GM19099 (cell line): Measurements from ENCODE around the gene MSI2.

ENCODE experiments used
- POLR2A ChIP-seq: IDR thresholded peaks from 3 replicates; pipeline ENCODE4 v1.6.1; 2011; ENCODE audit warnings: low read depth; ENCODE audit not compliant: insufficient read length; ENCODE audit errors: extremely low read depth

MSI2 gene

DNA sequence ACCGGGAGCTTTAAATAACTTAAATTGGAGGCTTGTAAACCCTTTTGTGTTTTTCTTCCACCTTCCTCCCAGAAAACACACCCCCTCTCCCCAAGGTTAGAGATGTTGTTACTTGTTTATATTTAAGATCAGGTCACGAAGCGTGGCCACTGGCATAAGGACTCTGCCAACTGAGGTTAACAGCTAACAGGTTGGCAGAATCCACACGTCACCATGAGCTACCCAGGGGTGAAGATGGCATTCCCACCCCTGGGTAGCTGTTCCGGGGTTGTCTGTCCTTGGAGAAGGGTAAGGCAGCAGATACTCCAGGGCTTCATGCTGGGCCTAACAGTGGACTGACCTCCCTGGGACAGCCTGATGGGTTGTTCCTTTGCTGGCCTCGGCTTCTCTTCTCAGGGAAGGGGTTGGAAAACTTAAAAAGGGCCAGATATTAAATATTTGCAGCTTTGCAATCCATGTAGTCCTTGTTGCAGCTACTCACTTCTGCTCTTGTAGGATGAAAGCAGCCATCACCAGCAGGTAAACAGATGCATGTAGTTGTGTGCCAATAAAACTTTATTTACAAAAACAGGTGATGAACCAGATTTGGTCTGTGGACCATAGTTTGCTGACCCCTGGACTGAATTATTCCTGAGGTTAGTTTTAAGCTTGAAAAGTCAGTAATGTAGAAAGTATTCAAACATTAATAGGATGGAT lies 148.6 kb downstream of the MSI2 start:
- no peak for TF ChIP-seq POLR2A

DNA sequence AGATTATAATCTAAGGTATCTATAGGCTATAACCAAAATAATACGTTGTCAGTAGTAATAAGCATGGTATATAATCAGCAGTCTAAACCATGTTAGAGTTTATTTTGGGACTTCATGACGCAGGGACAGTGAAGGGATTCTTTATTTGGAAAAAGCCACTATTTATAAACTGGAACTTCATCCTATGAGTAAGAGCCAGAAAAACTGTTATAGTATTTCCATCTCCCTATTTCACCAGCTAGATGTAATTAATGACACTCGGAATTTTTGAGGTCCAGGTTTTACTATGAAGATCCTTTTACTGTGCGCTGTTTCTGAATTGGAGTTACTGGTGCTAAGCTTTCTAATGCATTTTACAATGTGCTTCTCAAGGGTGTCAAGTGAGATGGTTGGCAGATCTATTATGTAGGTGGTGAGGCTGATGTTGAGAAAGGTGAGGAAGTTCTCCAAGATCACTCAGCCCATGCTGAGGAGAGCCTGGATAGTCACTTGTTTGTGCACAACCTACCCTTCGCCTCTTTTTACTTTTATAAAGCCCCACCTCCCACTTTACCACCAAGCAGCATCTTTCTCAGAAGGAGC lies 149.3 kb downstream of the MSI2 start:
- TF ChIP-seq POLR2A, result no peak

DNA sequence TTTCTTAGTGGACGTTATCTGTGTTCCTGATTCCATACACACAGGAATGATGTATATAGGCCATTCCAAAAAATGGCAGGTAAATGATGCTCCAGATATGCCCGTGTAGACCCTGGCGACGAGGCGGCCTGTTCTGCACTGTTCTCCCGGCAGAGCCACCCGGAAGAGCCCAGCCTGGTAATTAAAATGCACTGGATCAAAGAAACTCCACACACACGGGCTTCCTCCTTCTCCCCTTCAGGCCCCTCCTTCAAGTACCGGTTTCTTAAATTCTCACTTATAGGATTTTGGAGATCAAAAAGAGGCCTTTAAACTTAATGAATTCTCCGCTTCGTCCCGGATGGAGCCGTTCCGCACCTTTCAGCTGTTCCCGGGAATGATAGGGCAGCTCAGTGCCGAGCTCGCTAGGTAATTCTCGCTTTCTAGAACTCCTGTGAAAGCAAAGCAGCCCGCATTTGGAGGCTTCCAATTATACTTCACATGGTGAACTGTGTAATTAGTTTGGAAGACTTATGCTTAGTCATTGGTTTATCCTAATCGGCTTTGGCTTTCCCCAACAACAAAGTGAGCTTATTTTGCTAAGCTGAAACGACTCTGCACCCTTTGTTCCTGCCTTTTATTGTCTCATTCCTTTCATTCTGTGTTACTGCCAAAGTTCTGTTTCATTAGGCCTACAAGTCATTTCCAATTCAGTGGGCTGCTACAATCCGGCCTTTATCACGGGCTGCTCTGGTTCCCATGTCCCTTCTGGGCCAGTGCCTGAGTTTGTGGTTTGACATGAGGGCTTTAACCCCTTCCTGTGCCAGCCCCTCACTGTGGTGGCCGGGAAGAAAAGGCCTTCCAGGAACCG lies 150.0 kb downstream of the MSI2 start:
- TF ChIP-seq POLR2A, result no peak

DNA sequence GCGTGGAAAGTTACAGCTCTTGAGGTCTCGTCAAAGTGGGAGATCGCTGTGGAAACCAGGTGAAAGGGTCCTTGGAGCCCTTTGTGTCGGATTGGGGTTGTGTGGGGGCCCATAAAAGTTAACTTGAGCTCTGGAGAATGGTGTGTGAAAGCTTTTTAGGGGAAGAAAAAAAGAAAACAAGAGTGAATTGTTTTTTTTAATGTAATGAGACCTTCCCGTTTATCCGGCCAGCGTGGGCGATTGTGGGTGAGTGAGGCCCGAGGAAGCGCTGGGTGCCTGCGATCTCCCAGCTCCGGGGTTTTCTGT lies 150.6 kb downstream of the MSI2 start:
- TF ChIP-seq POLR2A, result no peak

DNA sequence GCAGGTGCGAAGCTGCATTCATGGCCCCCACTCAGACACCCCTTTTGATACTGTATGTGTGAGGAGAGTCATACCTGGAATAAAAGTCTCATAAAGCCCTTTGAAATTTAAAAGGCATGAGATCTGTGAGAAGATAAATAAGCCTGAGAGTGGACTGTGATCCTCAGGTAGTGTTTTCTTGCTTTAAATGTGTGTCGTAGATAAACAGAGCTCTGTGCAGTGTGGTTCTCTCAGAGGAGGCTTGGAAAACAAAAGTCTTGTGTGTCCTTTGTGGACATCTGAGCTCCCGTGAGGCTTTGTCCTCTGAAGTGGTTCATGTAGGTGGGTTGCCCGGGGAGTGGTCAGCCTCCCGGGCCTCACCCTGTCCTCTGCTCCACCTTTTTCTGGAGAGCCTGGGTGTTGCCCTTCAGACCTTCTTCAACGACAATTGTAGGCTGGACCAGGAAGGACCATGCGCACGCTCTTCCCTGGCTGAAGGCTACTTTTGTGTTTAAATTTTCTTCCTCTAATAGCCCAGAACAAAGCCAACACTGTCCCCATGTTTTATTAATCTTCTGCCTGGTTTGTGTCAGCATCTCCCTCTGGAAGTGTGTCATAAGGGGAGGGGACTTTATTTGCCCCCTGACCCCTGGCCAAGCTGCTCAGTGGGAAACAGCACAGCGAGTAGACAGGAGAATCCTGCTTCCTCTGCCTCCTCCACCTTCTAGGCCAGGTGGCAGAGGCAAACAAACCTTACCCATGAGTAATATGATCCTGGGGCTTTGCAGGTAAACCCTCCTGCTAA lies 151.2 kb downstream of the MSI2 start:
- no peak for TF ChIP-seq POLR2A

DNA sequence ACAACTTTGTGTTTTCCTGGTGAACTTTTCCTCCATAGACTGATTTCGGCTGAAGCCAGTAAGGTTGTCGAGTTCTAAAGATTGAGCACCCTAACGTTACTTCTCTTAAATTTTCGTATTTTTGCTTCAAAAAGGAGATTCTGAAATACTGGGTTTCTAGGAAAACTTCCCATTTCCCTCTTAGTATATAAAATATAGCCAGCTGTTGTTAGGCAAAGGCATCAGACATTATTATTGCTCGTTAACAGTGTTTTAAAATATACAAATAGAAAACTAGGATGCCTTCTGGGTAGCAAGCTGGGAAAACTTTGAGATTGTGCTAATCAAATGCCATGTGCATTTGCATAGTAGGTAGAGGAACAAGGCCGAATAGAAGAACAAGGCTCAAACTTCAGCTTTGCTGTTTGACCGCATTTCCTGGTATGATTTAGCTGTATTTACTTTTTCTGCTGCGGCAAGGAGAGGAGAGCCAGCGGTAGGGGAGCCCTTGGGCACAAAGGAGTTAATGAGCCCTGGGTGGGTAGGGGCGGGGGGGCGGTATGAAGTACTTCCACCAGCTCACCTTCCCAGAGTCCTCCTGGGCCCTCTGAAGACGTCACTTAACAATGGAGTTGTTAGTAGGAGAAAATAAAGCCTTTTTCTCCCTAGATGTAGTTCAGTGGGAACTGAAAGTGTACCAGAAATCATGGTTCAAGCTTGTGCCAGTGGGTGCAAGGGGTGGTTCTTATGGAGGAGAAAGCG lies 151.9 kb downstream of the MSI2 start:
- no peak for TF ChIP-seq POLR2A

DNA sequence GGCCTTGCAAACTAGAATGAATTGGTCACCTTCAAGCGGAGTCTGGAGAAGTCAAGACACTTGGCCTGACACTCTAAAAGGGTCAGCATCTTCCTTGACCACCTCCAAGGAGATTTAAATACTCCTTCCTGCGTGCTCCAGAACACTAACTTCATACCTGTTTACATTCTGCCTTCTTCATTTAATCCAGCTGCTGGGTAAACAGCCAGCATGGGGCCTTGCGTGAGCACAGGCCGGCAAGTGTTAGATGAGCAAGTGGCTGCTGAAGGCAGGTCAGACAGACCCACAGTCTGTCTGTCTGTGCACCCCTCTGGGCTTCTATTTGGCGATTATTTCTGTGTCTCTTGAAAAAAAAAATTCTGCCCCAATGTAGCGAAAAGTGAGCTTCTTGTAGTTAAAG lies 153.8 kb downstream of the MSI2 start:
- TF ChIP-seq POLR2A, result no peak

DNA sequence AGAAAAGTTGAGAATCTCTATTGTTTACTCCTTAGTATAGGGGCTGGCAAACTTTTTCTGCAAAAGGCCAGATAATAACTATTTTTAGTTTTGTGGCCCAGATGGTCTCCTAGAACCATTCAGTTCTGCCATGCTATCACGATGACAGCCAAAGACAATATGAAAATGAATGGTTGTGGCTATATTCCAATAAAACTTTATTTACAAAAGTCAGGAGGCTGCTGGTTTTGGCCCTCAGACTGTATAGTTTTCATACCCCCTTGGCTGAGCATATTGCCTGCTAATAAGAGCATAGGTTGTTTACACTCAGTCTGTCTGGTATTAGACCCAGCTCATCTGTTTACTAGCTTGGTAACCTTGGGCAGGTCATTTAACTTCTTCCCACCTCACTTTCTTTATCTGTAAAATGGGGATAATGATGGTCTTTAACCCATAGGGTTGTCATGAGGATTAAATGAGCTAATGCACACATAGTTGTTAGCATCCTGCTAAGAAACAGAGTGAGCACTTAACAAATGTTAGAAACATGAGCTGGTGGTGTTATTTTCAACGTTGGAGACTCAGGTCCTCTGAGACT lies 156.3 kb downstream of the MSI2 start:
- no peak for TF ChIP-seq POLR2A

DNA sequence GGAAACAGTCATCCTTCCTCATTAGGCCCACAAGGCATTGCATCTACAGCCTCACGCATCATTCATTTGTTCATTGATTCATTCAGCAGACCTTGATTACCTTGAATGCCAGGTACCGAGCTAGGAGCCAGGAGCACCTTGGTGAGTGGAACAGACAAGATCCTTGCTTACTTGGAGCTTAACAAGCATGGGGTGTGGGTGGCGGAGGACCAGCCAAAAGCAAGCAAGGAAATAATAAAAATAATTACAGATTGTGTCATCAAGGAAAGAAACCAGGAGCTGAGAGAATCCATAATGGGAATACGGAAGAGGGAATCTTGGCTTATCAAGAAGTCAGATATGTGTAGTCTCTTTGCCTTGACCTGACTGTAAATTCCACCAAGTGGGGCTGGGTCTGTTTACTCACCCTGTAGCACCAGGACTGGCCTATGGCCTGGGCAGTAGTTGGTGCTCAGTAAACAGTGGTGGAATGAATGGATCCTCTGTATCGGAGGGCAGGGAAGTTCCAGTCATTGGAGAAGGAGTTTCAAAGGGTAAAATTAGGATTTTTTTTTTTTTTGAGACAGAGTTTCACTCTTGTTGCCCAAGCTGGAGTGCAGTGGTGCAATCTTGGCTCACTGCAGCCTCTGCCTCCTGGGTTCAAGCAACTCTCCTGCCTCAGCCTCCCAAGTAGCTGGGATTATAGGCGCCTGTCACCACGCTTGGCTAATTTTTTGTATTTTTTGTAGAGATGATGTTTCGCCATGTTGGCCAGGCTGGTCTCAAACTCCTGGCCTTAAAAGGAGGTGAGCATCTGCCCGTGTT lies 157.7 kb downstream of the MSI2 start:
- no peak for TF ChIP-seq POLR2A

DNA sequence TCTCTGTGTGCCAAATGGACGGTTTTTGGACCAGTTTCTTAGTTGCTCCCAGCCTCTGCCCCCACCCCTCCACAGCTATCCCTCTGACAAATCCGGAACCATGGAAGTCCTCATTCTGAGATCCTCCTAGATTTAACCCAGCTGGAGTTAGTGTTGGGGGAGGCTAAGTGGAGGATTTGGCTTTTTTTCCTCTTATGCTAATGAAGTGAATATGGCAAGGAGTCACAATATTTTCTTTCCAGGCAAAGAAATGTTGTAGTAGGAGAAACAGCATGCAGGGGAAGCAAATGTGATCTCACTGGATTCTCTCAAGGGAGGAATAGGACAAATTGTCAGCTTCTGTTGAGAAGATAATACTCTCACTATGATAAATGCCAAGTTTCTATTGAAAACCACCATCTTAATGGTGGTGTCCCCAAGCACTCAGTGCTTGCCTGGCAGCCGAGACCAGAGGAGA lies 159.5 kb downstream of the MSI2 start:
- TF ChIP-seq POLR2A, result no peak

DNA sequence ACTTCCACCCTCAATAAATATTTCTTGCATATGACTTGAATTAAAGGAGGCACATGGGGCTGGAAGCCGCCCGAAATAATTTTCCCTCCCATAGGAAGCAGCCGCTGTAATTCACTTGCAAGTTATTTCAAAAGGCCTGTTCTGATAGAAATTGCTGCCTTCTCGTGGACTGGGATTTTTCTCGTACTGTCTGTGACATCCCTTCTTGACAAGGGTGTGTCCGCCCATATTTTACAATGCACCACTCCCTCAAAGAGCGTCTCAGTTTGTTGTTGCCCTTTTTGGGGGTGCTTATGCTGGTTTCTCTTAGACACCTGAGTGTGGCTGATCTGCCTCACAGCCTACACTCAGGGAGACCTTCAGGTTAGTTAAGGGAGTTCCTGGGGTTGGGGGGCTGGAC lies 160.0 kb downstream of the MSI2 start:
- TF ChIP-seq POLR2A, result no peak

DNA sequence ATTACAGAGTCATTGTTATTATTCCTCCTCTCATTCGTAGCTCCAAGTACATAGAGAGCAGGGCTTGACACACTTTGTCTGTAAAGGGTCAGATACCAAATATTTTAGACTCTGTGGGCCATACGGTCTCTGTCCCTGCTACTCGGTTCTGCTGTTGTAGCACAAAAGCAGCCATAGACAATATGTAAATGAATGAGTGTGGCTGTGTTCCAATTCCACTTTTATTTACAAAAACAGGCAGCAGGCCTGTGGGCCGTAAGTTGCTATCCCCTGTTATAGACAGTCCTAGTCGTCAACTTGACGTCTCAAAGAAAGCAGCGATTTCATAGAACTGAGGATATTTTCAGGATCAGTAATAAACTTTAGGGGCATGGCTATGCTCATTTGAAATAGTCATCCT lies 161.6 kb downstream of the MSI2 start:
- TF ChIP-seq POLR2A, result no peak

DNA sequence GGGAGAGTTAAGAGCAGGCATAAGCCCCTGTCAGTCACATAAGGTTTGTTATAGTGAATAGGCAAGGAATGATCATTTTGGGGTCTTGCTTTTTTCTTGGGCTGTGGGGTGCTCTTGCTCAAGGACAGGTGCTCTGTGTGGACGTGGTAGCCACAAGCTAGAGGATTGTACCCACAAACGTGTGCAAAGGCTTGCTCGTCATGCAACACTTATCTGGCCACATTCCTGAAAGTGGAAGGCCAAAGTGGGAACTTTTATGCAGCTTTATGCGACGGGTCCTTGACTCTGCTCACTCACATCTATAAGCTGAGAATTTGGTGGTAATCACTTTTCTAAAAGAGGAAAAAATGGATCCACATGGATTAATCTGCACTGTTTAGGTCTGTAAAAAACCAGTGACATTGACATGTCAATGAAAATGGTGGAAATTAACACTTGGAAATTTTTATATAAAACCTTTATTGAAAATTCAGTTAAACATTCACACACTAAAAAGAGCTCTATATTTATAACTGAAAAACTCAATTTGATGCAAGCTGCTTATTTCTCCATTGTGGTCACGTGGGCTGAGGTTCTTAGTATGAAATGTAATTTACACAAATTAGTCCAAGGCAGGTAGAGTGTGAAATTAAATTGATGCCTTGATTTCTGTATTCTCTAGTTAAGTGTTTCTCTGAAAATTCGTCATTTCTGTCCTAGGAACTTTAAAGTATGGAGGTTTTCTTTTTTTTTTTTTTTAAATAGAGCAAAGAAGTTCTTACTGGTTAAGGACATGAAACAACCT lies 162.3 kb downstream of the MSI2 start:
- TF ChIP-seq POLR2A, result no peak
